D721Med (cell line): ENCODE data around the gene ATP6V1B1.
A peak's percentile ranks its signal among the peaks of the same experiment; 100 is the strongest.

Source experiments
- DNase-seq: peaks from one replicate; pipeline ENCODE4 v3.0.0; 2011; ENCODE audit warnings: low spot score; ENCODE audit not compliant: insufficient read length
- FAIRE-seq: peaks from 2 replicates; lab custom pipeline; 2011; peaks lifted over from hg19 to GRCh38; lab: Jason Lieb, UNC
- CTCF ChIP-seq: IDR thresholded peaks from 2 replicates; pipeline ENCODE4 v1.5.1; 2012; ENCODE audit warnings: mild to moderate bottlenecking, control low read depth; ENCODE audit not compliant: insufficient read depth; ENCODE audit errors: missing control alignments

Gene ATP6V1B1

DNA sequence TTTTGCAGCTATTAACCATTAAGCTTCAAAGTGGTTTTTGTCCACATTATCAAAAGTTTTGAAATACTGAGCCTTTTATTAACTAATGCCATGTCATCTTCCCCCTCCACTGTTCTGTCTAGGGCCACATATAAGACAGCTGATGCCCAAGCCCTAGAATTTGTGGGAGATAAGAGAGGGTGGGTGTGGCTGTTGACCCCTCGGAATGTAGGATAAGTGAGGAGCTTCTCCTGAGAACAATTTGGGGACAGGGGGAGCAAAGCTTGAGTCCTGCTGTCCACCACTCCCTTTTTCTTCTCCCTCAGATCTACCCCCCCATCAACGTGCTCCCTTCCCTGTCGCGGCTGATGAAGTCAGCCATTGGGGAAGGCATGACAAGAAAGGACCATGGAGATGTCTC lies 28.4 kb downstream of the ATP6V1B1 start:
- no peak for FAIRE-seq
- no peak for DNase-seq
- no peak for TF ChIP-seq CTCF

DNA sequence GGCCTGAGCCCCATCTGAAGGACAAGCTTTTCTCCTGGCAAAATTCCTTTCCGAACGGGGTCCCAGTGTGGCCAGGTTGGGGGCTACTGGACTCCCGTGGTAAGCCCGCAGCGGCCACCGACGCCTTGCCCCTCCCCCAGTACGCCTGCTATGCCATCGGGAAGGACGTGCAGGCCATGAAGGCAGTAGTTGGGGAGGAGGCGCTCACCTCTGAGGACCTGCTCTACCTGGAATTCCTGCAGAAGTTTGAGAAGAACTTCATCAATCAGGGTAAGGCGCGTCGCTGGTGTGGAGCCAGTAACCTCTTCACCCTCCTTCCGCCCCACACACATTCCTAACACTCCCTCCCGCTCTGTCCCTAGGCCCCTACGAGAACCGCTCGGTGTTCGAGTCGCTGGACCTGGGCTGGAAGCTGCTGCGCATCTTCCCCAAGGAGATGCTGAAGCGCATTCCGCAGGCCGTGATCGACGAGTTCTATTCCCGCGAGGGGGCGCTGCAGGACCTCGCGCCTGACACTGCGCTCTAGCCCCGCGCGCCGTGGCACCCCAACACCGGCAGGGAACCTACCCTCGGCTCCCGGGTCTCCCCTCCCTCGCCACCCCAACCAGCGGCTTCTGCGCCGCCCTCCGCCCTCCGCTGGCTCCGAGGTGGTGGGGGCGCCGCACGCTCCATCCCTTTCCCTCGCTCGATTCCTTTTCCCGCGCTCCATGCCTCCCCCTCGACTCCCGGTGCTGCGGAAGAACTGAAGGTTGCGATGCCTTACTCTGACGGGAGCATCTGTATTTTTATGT lies 29.1 kb downstream of the ATP6V1B1 start:
- FAIRE-seq (no peak), DNase-seq (peak; percentile 86)
- TF ChIP-seq CTCF, result peak; percentile 64

DNA sequence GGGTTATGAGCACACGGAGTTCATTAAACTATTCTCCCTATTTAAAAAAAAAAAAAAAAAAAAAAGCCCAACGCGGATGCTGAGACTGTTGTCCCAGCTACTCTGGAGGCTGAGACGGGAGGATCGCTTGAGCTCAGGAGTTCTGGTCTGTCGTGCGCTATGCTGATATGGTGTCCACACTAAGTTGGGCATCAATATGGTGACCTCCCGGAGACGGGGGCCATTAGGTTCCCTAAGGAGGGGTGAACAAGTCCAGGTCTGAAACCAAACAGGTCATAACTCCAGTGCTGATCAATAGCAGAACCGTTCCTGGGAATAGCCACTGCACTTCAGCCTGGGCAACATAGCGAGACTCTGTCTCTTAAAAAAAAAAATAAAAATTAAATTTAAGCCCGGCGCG lies 29.8 kb downstream of the ATP6V1B1 start:
- DNase-seq, result no peak
- no peak for FAIRE-seq
- no peak for TF ChIP-seq CTCF

GRCh38 chr2:70966681-70967080 lies 31.0 kb downstream of the ATP6V1B1 start:
- no peak for TF ChIP-seq CTCF
- FAIRE-seq, result no peak
- DNase-seq, result no peak

DNA sequence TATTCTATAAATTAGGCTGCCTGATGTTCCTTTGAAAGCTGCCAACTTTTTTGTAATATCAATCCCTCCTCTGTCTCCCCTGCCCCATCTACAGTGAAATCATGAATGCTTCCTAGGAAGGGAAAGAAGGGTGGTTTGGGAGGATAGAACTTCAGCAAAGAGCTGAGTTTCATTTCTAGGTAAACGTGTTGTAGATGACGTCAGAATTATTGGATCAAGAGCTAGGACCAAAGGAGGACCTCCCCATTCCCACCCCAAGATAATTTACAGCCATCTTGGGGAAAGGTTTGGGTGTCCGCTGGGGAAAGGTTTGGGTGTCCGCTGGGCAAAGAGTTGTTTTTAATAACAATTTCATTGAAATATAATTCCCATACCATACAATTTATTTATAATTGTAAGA lies 31.5 kb downstream of the ATP6V1B1 start:
- TF ChIP-seq CTCF, result no peak
- DNase-seq (no peak), FAIRE-seq (no peak)

DNA sequence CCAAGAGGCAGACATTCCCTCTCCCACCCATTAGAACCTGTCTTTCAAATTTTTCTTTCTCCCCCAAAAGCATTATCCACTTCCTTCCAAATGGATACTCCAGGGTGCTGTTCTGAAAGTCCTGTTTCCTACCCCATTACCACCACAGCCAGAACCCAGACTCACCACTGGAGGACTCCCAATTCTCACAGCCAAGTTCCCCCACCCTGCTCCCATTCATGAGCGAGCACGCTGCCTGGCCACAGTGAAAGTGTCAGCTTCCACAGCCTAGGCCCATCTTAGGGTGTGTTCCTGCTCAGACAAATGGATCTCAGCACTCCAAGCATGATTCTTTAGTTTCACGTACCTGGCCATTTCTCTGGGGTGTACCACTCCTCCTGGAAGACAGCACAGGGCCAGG lies 38.9 kb downstream of the ATP6V1B1 start:
- TF ChIP-seq CTCF, result no peak
- FAIRE-seq (no peak), DNase-seq (no peak)

DNA sequence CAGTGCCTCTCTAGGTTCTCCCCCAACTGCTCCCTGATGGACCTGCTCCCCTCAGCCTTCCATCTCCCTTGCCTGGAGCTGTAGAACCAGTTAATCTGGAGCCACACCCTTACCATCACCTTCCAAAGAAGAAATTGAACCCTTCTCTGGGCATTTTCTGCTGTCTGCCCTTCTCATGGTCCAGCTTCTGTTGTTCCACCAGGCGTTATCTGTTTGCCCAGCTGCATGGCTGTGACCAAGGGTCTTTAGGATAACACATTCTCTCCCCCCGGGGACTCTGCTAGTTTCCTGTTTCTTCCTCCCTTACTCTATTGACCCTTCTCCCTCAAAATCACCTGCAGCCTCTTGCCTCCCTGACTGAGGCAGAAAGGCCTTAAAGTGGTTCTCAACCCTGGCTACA lies 39.5 kb downstream of the ATP6V1B1 start:
- FAIRE-seq (no peak), DNase-seq (no peak)
- TF ChIP-seq CTCF, result no peak
